Spleen (tissue), 3 donors: ENCODE measurements around the gene LDB1.

Source experiments
- POLR2A ChIP-seq, 3 donors: fragments of 450-650 bp; IDR thresholded peaks; one replicate each; pipeline ENCODE4 v1.5.1; 2017; ENCODE audit warnings: antibody characterized with exemption in 3 of 3, mild to moderate bottlenecking in 1 of 3
- POLR2AphosphoS5 ChIP-seq, 3 donors: sonication (generic); formaldehyde crosslinking; IDR thresholded peaks; one replicate each; pipeline ENCODE4 v1.5.1; 2017; ENCODE audit warnings: antibody characterized with exemption in 3 of 3

GRCh38 chr10:102113261-102113955 is 6.8 kb downstream of the LDB1 start:
- TF ChIP-seq POLR2A (IDR thresholded peaks at IDR 0.05), result no peak
- TF ChIP-seq POLR2AphosphoS5 (IDR thresholded peaks at IDR 0.05), result no peak
